HEK293T (cell line): ENCODE data around the gene CDC42EP3.

Experiments
- CTCF ChIA-PET: fragments of 350-600 bp; formaldehyde crosslinking; extraction: SDS; loops from one replicate; lab custom pipeline; 2021; ENCODE audit warnings: antibody characterized with exemption, inconsistent platforms; lab: Yijun Ruan, JAX
- POLR2A ChIA-PET: fragments of 350-600 bp; formaldehyde crosslinking; extraction: SDS; loops from one replicate; lab custom pipeline; 2020; ENCODE audit warnings: antibody characterized with exemption, inconsistent platforms; lab: Yijun Ruan, JAX
- DNase-seq: peaks from one replicate; pipeline ENCODE4 v3.0.0; 2012; ENCODE audit warnings: mixed read lengths; ENCODE audit errors: extremely low spot score
- ARNT ChIP-seq: fragments of 450-650 bp; IDR thresholded peaks from 2 replicates; pipeline ENCODE4 v1.6.1; 2017; ENCODE audit warnings: mild to moderate bottlenecking
- BHLHE40 ChIP-seq: fragments of 450-650 bp; IDR thresholded peaks from 2 replicates; pipeline ENCODE4 v1.6.1; 2016; ENCODE audit warnings: mild to moderate bottlenecking, moderate library complexity, borderline replicate concordance
- CTBP1 ChIP-seq: fragments of 450-650 bp; IDR thresholded peaks from 2 replicates; pipeline ENCODE4 v1.6.1; 2016; ENCODE audit warnings: borderline replicate concordance
- ELF4 ChIP-seq: fragments of 450-650 bp; IDR thresholded peaks from 2 replicates; pipeline ENCODE4 v1.6.1; 2017; ENCODE audit warnings: antibody characterized with exemption
- FOXA1 ChIP-seq: fragments of 450-650 bp; IDR thresholded peaks from 2 replicates; pipeline ENCODE4 v1.6.1; 2016; ENCODE audit warnings: mild to moderate bottlenecking
- FOXK2 ChIP-seq: fragments of 450-650 bp; IDR thresholded peaks from 2 replicates; pipeline ENCODE4 v1.6.1; 2016; ENCODE audit warnings: mild to moderate bottlenecking
- FOXM1 ChIP-seq: fragments of 450-650 bp; IDR thresholded peaks from 2 replicates; pipeline ENCODE4 v1.6.1; 2017; ENCODE audit warnings: mild to moderate bottlenecking, borderline replicate concordance
- HDGF ChIP-seq: fragments of 450-650 bp; IDR thresholded peaks from 2 replicates; pipeline ENCODE4 v1.6.1; 2017; ENCODE audit warnings: antibody characterized with exemption, borderline replicate concordance
- L3MBTL2 ChIP-seq: fragments of 450-650 bp; conservative IDR thresholded peaks from 2 replicates; pipeline ENCODE4 v1.6.1; 2016; ENCODE audit warnings: mild to moderate bottlenecking
- LEF1 ChIP-seq: fragments of 450-650 bp; IDR thresholded peaks from 2 replicates; pipeline ENCODE4 v1.6.1; 2017; ENCODE audit warnings: mild to moderate bottlenecking, borderline replicate concordance
- NFRKB ChIP-seq: fragments of 450-650 bp; IDR thresholded peaks from 2 replicates; pipeline ENCODE4 v1.6.1; 2016; ENCODE audit warnings: mild to moderate bottlenecking, moderate library complexity
- PKNOX1 ChIP-seq: fragments of 450-650 bp; IDR thresholded peaks from 2 replicates; pipeline ENCODE4 v1.6.1; 2016
- SP1 ChIP-seq: fragments of 450-650 bp; IDR thresholded peaks from 2 replicates; pipeline ENCODE4 v1.6.1; 2017
- SUZ12 ChIP-seq: fragments of 450-650 bp; IDR thresholded peaks from 2 replicates; pipeline ENCODE4 v1.6.1; 2016; ENCODE audit warnings: mild to moderate bottlenecking
- TARDBP ChIP-seq: fragments of 450-650 bp; IDR thresholded peaks from 2 replicates; pipeline ENCODE4 v1.6.1; 2016
- ZNF384 ChIP-seq: fragments of 450-650 bp; IDR thresholded peaks from 2 replicates; pipeline ENCODE4 v1.6.1; 2016

The CDC42EP3 gene

GRCh38 chr2:37664231-37664643 lies 7.2 kb downstream of the CDC42EP3 start:
- no peak for DNase-seq
- POLR2A ChIA-PET, result no interaction called here
- CTCF ChIA-PET, result no interaction called here
- TF ChIP-seq LEF1 (no peak), SP1 (no peak), FOXM1 (no peak), NFRKB (no peak), SUZ12 (no peak), HDGF (no peak), PKNOX1 (no peak), ARNT (no peak), FOXA1 (no peak), CTBP1 (no peak), BHLHE40 (no peak), ELF4 (no peak)

- ChIA-PET CTCF (no interaction called here), POLR2A (no interaction called here)
- TF ChIP-seq FOXK2, result no peak
- no peak for TF ChIP-seq SP1
- TF ChIP-seq CTBP1, result no peak
- no peak for TF ChIP-seq FOXA1
- no peak for TF ChIP-seq L3MBTL2
- TF ChIP-seq FOXM1, result no peak
- TF ChIP-seq SUZ12, result no peak
- TF ChIP-seq BHLHE40, result no peak
- TF ChIP-seq ZNF384, result no peak
- no peak for TF ChIP-seq TARDBP
- no peak for TF ChIP-seq LEF1
- TF ChIP-seq NFRKB, result no peak
- TF ChIP-seq ELF4, result no peak
- TF ChIP-seq PKNOX1, result no peak
- no peak for TF ChIP-seq ARNT
- TF ChIP-seq HDGF, result no peak
- DNase-seq, result no peak
Observed at GRCh38 chr2:37663390-37663789, 8.1 kb downstream of the CDC42EP3 start.

GRCh38 chr2:37659723-37660122 lies 11.7 kb downstream of the CDC42EP3 start:
- POLR2A ChIA-PET, result no interaction called here
- no peak for DNase-seq
- CTCF ChIA-PET, result interaction anchor here (0.6 kb wide), 1 partner anchor 170 kb away, joined by 3 read pairs; no protein-coding TSS in a partner anchor
- TF ChIP-seq SUZ12 (no peak), FOXA1 (no peak), ARNT (no peak), HDGF (no peak), NFRKB (no peak), ZNF384 (no peak), PKNOX1 (no peak), FOXM1 (no peak), L3MBTL2 (no peak), BHLHE40 (no peak), CTBP1 (no peak), FOXK2 (no peak), LEF1 (no peak), ELF4 (no peak), TARDBP (no peak), SP1 (no peak)

- no peak for DNase-seq
- CTCF ChIA-PET, result no interaction called here
- POLR2A ChIA-PET, result no interaction called here
- TF ChIP-seq SUZ12 (no peak), BHLHE40 (no peak), SP1 (no peak), PKNOX1 (no peak), ELF4 (no peak), HDGF (no peak), CTBP1 (no peak), FOXK2 (no peak), LEF1 (no peak), TARDBP (no peak), FOXM1 (no peak), FOXA1 (no peak), ARNT (no peak), NFRKB (no peak), ZNF384 (no peak), L3MBTL2 (no peak)
Observed at GRCh38 chr2:37658682-37659081, 12.8 kb downstream of the CDC42EP3 start.

- no peak for DNase-seq
- POLR2A ChIA-PET, result interaction anchor here (1.1 kb wide), 1 partner anchor 15 kb away, joined by 4 read pairs; no protein-coding TSS in a partner anchor
- no peak for TF ChIP-seq LEF1
- TF ChIP-seq FOXK2, result no peak
- no peak for TF ChIP-seq SP1
- TF ChIP-seq HDGF, result no peak
- no peak for TF ChIP-seq ARNT
- TF ChIP-seq BHLHE40, result no peak
- CTCF ChIA-PET, result no interaction called here
Observed at GRCh38 chr2:37657471-37657870, 14.0 kb downstream of the CDC42EP3 start.
